GOT3 (cell line): Measurements from ENCODE around the gene SUCO.
"Not testable (repeated sequence)": the region's sequence is repeated elsewhere in the genome, so short reads cannot be mapped to it uniquely, and the experiment has no call there.

Experiments
- DNase-seq: peaks from one replicate; lab custom pipeline; 2025; ENCODE audit warnings: mixed read lengths; lab: John Stamatoyannopoulos, UW

SUCO gene, protein sequence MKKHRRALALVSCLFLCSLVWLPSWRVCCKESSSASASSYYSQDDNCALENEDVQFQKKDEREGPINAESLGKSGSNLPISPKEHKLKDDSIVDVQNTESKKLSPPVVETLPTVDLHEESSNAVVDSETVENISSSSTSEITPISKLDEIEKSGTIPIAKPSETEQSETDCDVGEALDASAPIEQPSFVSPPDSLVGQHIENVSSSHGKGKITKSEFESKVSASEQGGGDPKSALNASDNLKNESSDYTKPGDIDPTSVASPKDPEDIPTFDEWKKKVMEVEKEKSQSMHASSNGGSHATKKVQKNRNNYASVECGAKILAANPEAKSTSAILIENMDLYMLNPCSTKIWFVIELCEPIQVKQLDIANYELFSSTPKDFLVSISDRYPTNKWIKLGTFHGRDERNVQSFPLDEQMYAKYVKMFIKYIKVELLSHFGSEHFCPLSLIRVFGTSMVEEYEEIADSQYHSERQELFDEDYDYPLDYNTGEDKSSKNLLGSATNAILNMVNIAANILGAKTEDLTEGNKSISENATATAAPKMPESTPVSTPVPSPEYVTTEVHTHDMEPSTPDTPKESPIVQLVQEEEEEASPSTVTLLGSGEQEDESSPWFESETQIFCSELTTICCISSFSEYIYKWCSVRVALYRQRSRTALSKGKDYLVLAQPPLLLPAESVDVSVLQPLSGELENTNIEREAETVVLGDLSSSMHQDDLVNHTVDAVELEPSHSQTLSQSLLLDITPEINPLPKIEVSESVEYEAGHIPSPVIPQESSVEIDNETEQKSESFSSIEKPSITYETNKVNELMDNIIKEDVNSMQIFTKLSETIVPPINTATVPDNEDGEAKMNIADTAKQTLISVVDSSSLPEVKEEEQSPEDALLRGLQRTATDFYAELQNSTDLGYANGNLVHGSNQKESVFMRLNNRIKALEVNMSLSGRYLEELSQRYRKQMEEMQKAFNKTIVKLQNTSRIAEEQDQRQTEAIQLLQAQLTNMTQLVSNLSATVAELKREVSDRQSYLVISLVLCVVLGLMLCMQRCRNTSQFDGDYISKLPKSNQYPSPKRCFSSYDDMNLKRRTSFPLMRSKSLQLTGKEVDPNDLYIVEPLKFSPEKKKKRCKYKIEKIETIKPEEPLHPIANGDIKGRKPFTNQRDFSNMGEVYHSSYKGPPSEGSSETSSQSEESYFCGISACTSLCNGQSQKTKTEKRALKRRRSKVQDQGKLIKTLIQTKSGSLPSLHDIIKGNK (N-terminal part only)

DNA sequence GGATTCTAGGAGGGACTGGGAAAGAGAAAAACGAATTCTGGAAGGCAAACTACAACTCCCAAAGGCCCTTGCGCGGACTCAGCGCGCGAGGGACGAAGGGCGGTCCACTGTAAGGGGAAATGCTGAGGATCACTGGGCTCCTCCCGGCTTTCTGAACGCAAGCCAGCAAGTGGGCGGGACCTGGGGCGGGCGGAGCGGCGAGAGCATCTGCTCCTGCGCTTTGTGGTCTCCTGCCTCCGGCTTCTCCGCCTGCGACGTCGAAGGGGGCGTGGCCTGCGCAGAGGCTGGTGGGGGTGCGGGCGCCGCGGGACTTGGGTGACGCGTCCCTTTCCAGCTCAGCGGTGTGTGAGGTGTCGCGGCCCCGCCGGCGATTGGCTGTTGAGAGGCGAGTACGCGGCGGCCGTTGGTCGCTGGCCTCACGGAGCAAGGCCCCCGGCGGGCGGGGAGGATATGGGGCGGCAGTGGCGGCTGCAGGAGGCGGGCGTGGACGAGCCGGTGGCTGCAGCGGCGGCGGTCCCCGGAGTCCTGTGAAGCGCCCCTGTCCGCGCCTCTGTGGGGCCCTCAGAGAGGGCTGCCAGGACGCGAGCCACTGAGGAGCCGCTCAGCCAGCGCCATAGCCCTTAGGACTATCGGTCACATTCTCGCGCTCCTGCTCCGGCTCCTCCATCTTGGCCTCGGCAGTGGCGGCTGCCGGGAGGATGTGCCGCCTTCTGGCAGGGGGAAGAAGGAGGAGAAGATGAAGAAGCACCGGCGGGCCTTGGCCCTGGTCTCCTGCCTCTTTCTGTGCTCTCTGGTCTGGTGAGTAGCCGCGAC is at the start of gene SUCO:
TSS of gene SUCO (plus strand) at position 451 of the 813 bp plus-strand sequence. CDS start at position 737, 286 bp downstream.
- peak; percentile 100 for DNase-seq

DNA sequence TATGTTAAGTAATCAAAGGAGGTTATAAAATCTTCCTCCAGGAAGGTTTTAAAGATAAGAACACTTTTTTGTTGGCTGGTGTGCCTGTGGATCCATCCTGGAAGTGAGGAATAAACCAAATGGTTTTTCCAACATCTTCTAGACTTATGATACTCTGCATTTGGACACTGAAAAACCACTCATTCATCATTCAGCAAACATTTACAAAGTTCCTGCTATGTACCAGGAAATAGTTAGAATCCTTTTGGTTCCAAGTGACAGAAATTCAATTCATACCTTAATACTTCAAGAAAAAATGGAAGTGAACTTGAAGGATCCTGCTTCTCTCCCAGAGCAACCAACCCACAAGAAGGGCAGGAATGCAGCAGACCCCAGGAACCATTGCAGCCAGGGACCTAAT is 49.5 kb upstream of the SUCO start:
- no peak for DNase-seq

DNA sequence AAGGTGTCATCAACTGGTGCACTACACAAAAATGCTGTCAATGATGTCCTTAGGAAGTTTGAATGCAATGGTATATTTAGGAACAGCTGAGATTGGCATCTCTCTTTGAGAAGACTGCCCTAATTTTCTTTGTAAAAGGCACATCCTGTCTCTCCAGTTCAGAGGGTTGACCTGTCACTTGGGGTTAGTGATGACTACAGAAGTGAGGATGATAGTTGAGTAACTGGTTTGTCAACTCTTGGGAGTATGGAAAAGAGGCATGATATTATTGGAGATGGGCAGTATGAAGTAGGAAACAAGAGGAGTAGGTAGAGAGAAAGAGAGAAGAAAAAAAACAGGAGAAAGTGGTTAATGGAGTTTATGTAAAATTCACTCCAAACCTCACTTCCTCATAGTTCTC is 48.7 kb upstream of the SUCO start:
- DNase-seq, result no peak

DNA sequence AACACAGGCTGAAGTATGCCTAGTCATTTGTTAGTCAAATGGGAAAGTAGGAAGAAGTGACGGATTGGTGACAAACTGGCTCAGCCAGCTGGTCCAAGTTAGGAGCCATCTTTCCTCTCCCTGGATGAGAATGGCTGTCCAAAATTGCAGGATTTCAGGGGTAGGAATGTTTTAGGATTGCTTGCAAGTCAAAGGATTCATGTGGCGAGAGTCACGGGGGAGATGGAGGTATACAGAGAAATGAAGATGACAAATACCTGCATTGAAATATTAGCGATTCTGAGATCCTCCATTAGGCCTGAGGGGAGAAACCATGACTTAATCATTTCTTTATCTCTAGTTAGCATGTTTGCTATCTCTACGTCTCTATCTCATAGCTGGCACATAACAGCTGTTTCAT is 47.3 kb upstream of the SUCO start:
- DNase-seq, result no peak

- DNase-seq, result no peak
These were observed 46.0 kb upstream of the SUCO start for GRCh38 chr1:172486805-172487454.

- DNase-seq, result no peak
These were observed 45.4 kb upstream of the SUCO start for GRCh38 chr1:172487550-172487949.

DNA sequence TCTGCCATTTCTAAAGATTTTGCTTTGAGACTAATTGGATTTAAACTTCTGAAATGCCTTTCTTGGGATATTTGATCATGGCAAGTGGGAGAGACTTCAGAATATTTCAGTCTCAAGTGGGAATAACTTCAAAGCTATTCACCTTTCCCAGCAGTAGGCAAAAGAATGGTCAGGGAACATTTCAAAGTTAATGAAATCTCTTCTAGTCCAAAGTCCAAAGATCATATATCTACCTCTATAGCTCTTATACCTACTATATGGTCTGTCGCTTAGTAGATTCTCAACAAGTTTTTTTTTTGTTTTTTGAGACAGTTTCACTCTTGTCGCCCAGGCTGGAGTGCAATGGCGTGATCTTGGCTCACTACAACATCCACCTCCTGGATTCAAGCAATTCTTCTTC is 44.6 kb upstream of the SUCO start:
- DNase-seq, result no peak

DNA sequence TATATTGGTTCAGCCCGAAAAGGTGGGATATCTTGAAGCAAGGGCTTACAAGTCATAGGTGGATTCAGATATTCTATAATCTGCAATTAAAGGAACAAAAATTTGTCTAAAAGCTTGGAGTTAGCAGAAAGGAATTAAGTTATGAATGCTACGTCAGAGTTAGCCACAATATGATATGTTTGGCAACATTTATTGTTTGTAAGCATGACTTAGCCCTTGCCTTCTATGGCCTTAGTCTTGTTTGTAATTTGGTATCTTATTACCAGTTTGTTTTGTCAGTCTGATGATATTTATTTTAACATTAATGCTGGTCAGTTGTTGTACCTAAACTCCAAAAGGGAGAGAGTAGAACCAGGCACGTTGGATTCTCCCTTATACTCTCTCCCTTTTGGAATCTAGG is 43.1 kb upstream of the SUCO start:
- no peak for DNase-seq

DNA sequence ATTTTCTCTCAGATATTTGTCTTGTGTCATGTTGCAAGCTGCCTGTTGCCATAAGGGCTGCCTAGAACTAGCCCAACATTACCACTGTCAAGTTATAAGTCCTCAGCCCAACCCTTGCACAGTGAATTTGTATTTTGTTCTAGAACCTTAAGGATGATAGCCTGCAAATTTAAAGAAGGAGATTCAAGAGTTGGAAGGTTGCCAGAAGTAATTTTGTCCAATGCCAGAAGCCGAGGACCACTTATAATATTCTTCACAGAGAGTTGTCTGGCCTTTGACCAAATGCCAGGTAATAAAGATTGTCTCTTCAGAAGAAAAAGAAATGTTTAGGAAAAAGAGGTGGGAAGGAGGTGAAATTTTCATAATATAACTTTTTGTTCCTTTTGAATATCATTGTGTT is 40.5 kb upstream of the SUCO start:
- DNase-seq, result no peak

DNA sequence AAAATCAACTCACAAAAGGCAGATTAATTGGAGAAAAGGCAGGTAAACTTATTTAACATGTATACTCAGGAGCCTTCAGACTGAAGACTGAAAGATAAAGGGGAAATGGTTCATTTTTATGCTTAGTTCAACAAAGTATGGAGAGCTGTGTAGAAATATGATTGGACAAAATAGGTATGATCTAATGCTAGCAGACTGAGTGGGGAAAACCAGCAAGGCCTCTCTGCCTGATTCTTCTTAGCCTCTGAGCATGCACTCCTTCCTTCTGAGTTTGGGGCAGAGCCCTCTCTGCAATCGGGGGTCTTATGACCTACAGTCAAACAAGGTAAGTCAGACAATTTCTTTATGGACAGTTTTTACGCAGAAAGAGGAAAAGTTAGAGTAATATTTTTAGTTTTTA is 38.8 kb upstream of the SUCO start:
- DNase-seq, result no peak

DNA sequence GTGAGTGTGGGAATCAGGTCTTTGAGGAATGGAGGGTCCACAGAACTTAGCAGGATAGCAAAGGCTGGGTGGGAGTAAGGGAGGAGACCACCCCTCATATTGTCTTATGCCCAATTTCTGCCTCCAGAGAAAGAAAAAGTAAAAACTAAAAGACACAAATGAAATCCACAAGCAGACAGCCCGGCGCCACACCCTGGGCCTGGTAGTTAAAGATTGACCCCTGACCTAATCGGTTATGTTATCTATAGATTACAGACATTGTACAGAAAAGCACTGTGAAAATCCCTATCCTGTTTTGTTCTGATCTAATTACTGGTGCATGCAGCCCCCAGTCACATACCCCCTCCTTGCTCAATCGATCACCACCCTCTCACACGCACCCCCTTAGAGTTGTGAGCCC is 36.8 kb upstream of the SUCO start:
- not testable (repeated sequence) for DNase-seq

GRCh38 chr1:172496678-172497077 is 36.3 kb upstream of the SUCO start:
- no peak for DNase-seq

- peak; percentile 75 for DNase-seq
These were observed 35.7 kb upstream of the SUCO start for GRCh38 chr1:172497230-172497629.

- no peak for DNase-seq
These were observed 34.1 kb upstream of the SUCO start for GRCh38 chr1:172498857-172499256.

DNA sequence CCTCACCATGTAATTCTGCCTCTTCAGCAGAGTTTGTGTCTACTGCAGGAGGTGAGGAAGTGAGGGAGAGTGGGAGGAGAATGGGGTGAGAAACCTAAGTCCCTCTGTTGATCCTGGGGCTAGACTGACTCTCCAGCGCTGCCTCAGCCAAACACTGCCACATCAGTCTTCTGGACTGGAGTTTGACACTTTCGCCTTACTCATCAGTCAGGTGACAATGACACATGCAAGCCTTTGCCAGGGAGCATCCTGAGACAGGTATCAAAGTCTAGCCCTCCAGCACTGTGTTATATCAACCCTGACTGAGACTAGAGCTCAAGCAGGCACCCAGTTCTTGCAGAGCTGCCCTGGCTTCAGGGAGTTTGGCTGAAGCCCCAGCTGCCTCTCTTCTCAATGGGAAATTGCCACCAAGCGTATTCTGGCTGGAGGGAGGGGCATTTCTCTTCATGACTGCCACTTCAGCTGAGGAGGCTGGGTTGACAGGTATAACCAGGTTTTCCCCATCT is 33.3 kb upstream of the SUCO start:
- no peak for DNase-seq

DNA sequence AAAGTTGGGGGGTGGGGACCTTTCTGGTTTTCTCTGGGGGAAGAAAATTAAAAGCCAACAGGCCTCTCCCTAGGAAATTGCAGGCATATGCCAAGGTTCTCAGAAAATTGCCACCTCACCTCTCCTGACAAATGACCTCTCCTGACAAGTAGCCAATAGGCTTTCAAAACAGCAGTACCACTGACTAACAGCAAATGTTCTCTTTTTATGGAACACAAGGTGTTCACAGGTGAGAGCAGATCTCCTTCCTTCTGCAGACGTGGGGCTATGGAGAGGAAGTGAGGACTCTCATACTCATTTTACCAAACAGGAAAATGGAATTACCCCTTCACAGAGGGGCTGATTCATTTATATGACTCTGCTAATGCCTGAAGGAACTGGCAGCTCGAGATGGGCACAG is 32.7 kb upstream of the SUCO start:
- DNase-seq, result no peak

GRCh38 chr1:172507741-172508140 is 25.2 kb upstream of the SUCO start:
- no peak for DNase-seq

- no peak for DNase-seq
These were observed 22.5 kb upstream of the SUCO start for GRCh38 chr1:172510479-172510878.

GRCh38 chr1:172512591-172512990 is 20.4 kb upstream of the SUCO start:
- DNase-seq, result no peak

DNA sequence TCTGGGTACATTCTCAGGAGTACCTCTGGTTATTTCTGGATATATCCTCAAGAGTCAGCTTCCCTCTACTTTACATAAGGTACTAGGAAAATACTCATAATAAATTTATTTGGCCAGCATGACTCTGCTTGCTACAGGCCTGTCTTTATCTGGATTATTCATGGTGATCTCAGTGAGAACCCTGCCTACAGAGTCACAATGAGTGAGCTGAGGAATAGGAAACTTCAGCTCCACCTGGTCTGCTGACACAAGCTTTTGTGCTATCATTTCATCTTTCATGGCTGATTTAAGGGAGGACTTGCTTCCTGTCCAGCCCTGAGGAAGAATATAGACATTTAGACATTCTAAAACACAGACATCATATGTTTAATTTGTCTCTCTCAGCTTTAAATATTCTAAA is 19.5 kb upstream of the SUCO start:
- DNase-seq, result no peak

- no peak for DNase-seq
These were observed 18.8 kb upstream of the SUCO start for GRCh38 chr1:172514108-172514507.
